Muscle of leg (tissue), 11 donors: ENCODE measurements around the gene DNM1. TPM values are rescaled to one million over a fixed set of nuclear protein-coding genes. Genes with fewer than 3 reads are reported as not detected.
"Not testable (repeated sequence)": the region's sequence is repeated elsewhere in the genome, so short reads cannot be mapped to it uniquely, and the experiment has no call there.

Experiments
- DNase-seq: peaks from one replicate; pipeline ENCODE4 v3.0.0; 2013
- H3K27ac ChIP-seq: one replicate; pipeline ENCODE4 v1.5.1; 2013; ENCODE audit warnings: mild to moderate bottlenecking, low read length, control low read depth
- H3K27me3 ChIP-seq: one replicate; pipeline ENCODE4 v1.6.1; 2013; ENCODE audit warnings: low read length; ENCODE audit not compliant: control insufficient read depth, insufficient read depth
- H3K36me3 ChIP-seq: one replicate; pipeline ENCODE4 v1.6.1; 2013; ENCODE audit warnings: low read length; ENCODE audit not compliant: control insufficient read depth, insufficient read depth
- H3K4me1 ChIP-seq: one replicate; pipeline ENCODE4 v1.6.1; 2013; ENCODE audit warnings: low read length; ENCODE audit not compliant: control insufficient read depth, insufficient read depth
- H3K4me3 ChIP-seq: one replicate; pipeline ENCODE4 v1.5.1; 2013; ENCODE audit warnings: low read length, control low read depth
- H3K9me3 ChIP-seq: replicated peaks from 2 replicates; pipeline ENCODE4 v1.6.1; 2013; ENCODE audit warnings: low read depth, low read length; ENCODE audit not compliant: control insufficient read depth
- WGBS: methylation state at CpG from one replicate; pipeline ENCODE4 v1.1.5; 2013; ENCODE audit warnings: missing lambda C conversion rate; ENCODE audit not compliant: insufficient coverage; 5-methylcytosine and 5-hydroxymethylcytosine counted together
- polyA plus RNA-seq, 8 donors: library from polyadenylated mRNA; unstranded; fragments of 120-200 nt; gene quantifications; one replicate each; pipeline versions ENCODE4 v1.2.1 to v1.2.3, GENCODE V29; 2013; ENCODE audit warnings: inconsistent platforms in 1 of 8, low replicate concordance in 1 of 8; ENCODE audit not compliant: insufficient read length in 8 of 8, insufficient read depth in 1 of 8
- total RNA-seq: library from RNA; stranded (reverse); fragments of 120-200 nt; gene quantifications from one replicate; pipeline ENCODE4 v1.2.4, GENCODE V29; 2013

DNM1 gene
- total and polyA plus RNA-seq, 9 donors = 18.5 to 75.6 (median 44.6) TPM

GRCh38 chr9:128275198-128276007 is 72.2 kb downstream of the DNM1 start, which contains the start of gene GOLGA2:
Gene GOLGA2, minus strand, starts transcription at chr9:128276007. Its CDS starts 31 bp downstream, at chr9:128275976.
- H3K4me1 ChIP-seq = peaks cover 22% of the 10 kb centered on the region
- DNase-seq = peak; percentile 65
- under 1% methylated on average over 53 of the region's 57 CpGs for WGBS
- H3K27me3 ChIP-seq = no peaks in the 10 kb centered on the region
- H3K4me3 ChIP-seq = peak within 1 kb of the TSS; percentile 97
- peaks cover 30% of the 10 kb centered on the region for H3K36me3 ChIP-seq
- H3K27ac ChIP-seq = peak within 1 kb of the TSS; percentile 93
- H3K9me3 ChIP-seq = no peaks in the 10 kb centered on the region

DNA sequence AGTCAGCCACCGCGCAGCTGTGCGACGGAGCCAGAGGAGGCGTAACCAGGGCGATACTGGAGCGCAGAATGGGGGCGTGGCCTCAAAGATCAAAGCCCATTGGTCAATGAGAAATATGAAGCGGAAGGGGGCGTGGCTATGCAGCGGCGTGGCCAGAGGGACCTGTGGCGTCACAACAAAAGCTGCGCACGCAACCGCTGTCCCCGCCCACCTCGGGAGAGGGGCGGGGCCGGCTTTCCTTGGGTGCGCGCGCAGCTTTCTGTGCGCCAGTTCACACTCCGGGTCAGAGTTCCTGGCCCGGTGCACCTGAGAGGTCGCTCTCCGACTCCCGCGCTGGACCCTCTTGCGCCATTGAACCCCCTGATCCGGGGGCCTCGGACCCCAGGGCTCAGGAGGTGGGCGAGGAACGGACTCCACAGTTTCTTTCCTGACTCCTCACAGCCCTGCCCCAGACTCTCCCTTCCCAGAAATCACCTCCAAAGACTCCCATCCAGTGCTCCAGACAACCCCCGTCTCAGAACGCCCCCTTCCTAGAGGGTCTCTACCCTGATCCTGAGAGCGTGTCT is 72.9 kb downstream of the DNM1 start, which contains the start of gene SWI5:
Gene SWI5, plus strand, starts transcription at position 269 of the 566 bp plus-strand sequence.
- Histone ChIP-seq H3K36me3 (peaks cover 26% of the 10 kb centered on the region), H3K9me3 (no peaks in the 10 kb centered on the region), H3K27ac (peak within 1 kb of the TSS; percentile 93), H3K4me3 (peak within 1 kb of the TSS; percentile 97), H3K27me3 (no peaks in the 10 kb centered on the region), H3K4me1 (peaks cover 22% of the 10 kb centered on the region)
- under 1% methylated on average over 38 of the region's 38 CpGs for WGBS
- peak; percentile 99 for DNase-seq

DNA sequence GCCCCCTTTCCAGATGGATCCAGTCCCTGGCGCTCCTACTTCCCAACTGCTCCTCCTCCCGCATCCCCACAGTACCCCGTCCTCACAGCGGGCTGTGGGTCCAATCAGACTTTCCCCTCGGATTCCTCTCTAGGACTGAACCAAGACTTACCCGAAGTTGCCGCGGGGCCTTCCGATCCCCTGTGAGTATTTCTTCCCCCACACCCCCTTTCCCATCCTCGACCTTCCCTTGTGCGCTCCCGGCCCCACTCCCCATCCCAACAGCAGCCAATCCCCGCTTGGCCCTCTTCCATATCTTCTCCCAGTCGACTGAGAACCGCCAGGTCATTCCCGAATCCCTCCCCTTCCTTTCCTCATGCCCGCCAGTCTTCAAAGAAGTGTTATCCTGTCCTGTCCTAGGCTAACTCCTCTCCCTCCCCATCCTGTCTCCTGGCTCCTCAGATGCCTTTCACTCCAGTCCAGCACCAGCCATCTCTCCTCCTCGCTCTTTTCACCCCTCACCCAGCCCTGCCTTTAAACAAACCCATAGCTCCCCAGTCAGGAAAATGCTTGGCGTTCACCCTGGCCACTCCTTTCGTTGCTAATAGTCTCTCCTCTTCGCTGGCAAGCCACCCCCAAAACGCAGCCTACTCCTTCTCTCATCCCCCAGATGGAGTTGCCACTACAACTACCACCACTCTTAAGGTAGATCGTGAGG is 73.5 kb downstream of the DNM1 start:
- H3K4me1 ChIP-seq = peaks cover 22% of the 10 kb centered on the region
- H3K27ac ChIP-seq = peak overlapping the region; percentile 93
- DNase-seq = peak; percentile 80
- H3K27me3 ChIP-seq = no peaks in the 10 kb centered on the region
- peaks cover 19% of the 10 kb centered on the region for H3K36me3 ChIP-seq
- WGBS = 5% methylated on average over 20 of the region's 23 CpGs
- H3K9me3 ChIP-seq = no peaks in the 10 kb centered on the region
- peak overlapping the region; percentile 77 for H3K4me3 ChIP-seq

GRCh38 chr9:128279088-128280073 is 76.2 kb downstream of the DNM1 start:
- H3K4me1 ChIP-seq = peaks cover 14% of the 10 kb centered on the region
- not testable (repeated sequence) for H3K36me3 ChIP-seq, H3K9me3 ChIP-seq, H3K4me3 ChIP-seq, DNase-seq, H3K27ac ChIP-seq, H3K27me3 ChIP-seq
- WGBS = 73% methylated on average over 9 of the region's 22 CpGs

DNA sequence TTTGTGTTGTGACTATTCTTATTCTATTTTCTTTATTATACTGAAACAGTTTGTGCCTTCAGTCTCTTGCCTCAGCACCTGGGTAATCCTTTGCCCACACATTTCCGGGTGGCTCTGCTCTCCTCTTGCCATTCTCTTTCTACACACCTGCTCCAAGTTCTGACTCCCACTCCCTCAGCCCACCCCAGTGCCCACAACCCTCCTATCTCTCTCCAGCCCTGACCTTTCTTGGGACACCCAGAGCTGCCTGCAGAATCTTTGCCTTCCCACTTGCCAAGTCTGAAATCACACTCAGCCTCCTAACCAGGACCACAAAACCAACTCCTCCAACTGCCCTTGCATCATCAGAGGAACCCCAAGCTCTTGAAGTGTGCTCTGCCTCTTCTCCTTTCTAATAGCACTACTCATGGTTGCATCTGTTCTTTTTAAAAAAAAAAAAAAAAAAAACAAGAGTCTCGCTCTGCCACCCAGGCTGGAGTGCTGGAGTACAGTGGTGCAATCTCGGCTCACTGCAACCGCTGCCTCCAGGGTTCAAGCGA is 77.0 kb downstream of the DNM1 start:
- DNase-seq = no peak
- Histone ChIP-seq H3K4me1 (peaks cover 7% of the 10 kb centered on the region), H3K9me3 (no peaks in the 10 kb centered on the region), H3K27me3 (no peaks in the 10 kb centered on the region), H3K27ac (no peak overlapping the region), H3K4me3 (no peak overlapping the region), H3K36me3 (peaks cover 1% of the 10 kb centered on the region)
- 94% methylated on average over 5 of the region's 5 CpGs for WGBS

GRCh38 chr9:128282500-128282899 is 79.3 kb downstream of the DNM1 start:
- H3K4me1 ChIP-seq = peaks cover 12% of the 10 kb centered on the region
- no peak overlapping the region for H3K4me3 ChIP-seq
- peaks cover 16% of the 10 kb centered on the region for H3K36me3 ChIP-seq
- no peak for DNase-seq
- H3K27ac ChIP-seq = no peak overlapping the region
- no peaks in the 10 kb centered on the region for H3K27me3 ChIP-seq
- no peaks in the 10 kb centered on the region for H3K9me3 ChIP-seq
- 96% methylated on average over 4 of the region's 6 CpGs for WGBS

DNA sequence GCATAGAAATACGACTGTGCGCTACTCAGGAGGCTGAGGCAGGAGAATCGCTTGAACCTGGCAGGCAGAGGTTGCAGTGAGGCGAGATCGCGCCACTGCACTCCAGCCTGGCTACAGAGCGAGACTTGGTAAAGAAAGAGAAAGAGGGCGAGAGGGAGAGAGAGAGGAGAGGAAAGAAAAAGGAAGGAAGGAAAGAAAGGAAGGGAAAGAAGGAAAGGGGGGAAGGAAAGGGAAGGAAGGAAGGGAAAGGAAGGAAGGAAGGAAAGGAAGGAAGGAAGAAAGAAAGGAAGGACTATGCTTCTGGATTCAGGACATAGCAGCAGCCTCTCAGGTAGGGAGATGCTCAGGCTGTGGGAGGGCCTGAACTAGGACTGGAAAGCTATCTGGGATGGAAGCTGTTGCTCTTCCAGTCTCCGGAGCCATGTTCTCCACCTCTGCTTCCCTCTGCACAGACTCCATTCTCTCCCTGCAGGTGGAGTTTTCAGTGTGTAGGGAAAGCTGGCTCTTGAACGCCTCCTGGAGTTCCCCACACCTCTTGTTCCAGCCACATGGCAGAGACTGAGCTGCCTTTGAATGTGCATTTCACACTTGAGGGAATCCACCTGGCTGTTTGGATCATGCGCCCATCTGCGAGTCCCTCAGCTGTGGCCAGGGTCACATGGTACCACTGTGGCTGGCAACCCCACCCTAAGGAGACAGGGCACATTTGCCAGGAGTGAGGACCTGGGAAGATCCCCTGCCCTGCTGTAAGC is 82.0 kb downstream of the DNM1 start:
- no peaks in the 10 kb centered on the region for H3K27me3 ChIP-seq
- H3K36me3 ChIP-seq = peaks cover 32% of the 10 kb centered on the region
- no peak overlapping the region for H3K4me3 ChIP-seq
- DNase-seq = no peak
- H3K27ac ChIP-seq = no peak overlapping the region
- 91% methylated on average over 11 of the region's 12 CpGs for WGBS
- peaks cover 12% of the 10 kb centered on the region for H3K4me1 ChIP-seq
- H3K9me3 ChIP-seq = no peaks in the 10 kb centered on the region

DNA sequence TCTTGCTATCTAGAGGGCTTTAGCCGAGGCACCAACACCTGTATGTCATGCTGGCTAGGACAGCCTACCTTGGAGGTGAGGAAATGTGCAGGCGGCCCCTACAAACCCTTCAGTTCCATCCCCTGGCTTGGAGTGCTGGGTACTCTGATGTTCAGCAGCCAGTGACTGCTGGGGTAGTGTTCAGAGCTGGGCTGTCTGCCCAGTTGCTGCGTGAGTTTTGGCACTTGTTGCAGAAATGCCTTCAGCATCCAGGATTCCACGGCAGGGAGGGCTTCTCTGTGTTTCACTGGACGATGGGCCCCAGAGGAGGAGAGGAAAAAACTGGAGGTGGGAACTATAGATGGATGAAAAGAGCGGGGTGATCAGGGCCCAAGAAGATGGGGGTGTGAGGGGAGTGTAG is 83.3 kb downstream of the DNM1 start:
- 26% methylated on average over 4 of the region's 6 CpGs for WGBS
- Histone ChIP-seq H3K4me1 (peaks cover 12% of the 10 kb centered on the region), H3K9me3 (no peaks in the 10 kb centered on the region), H3K27me3 (no peaks in the 10 kb centered on the region), H3K27ac (no peak overlapping the region), H3K4me3 (no peak overlapping the region), H3K36me3 (peaks cover 32% of the 10 kb centered on the region)
- peak; percentile 79 for DNase-seq
